Lower leg skin (tissue), 3 donors: Measurements from ENCODE around the gene IL31.

Experiments used
- CTCF ChIP-seq, 3 donors: fragments of 450-650 bp; IDR thresholded peaks; one replicate each; pipeline ENCODE4 v1.5.1; 2016; ENCODE audit warnings: antibody characterized with exemption in 3 of 3, mild to moderate bottlenecking in 3 of 3, moderate library complexity in 2 of 3
- POLR2A ChIP-seq, 2 donors: fragments of 450-650 bp; IDR thresholded peaks; one replicate each; pipeline ENCODE4 v1.6.1; 2016 to 2017; ENCODE audit warnings: antibody characterized with exemption in 2 of 2, mild to moderate bottlenecking in 1 of 2, moderate library complexity in 1 of 2

- no peak for TF ChIP-seq CTCF (IDR thresholded peaks at IDR 0.05)
- TF ChIP-seq POLR2A (IDR thresholded peaks at IDR 0.05) = no peak
Observed at GRCh38 chr12:122206111-122206881, 32.3 kb upstream of the IL31 start.
